HG03342 (cell line): ENCODE measurements around the gene KIAA1671.

Experiments
- ATAC-seq: cut with Tn5 transposase; IDR thresholded peaks from one replicate; pipeline ENCODE4 v1.9.1; 2021; ENCODE audit warnings: mild to moderate bottlenecking, moderate library complexity; ENCODE audit not compliant: unreplicated experiment

The KIAA1671 gene

DNA sequence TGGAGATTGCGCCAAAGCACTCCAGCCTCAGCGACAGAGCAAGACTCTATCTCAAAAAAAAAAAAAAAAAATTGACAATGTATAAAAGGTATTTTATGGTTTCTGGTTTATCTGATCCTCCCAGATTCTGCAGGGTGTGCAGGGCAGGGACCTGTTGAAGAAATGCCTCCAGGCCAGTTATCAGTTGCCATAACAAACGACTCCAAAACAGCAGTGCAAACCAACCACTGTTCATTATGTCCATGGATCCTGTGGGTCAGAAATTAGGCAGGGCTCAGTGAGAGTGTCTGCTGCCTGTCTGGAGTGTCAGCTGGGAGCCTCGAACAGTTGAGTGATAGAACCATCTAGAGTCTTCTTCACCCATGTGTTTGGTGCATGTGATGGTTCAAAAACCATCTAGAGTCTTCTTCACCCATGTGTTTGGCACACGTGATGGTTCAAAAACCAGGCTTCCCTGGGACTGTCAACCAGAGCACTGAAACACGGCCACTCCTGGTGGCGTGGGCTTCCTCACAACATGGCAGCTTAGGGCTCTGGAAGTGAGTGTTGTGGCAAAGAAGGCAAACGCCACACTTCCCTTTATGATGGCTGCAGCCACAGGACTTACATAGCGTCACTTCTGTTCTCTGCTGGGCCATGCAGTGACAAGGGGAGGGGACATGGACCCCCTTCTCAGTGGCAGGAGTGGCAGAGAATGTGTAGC, 132.0 kb downstream of the KIAA1671 start:
- ATAC-seq: no peak

DNA sequence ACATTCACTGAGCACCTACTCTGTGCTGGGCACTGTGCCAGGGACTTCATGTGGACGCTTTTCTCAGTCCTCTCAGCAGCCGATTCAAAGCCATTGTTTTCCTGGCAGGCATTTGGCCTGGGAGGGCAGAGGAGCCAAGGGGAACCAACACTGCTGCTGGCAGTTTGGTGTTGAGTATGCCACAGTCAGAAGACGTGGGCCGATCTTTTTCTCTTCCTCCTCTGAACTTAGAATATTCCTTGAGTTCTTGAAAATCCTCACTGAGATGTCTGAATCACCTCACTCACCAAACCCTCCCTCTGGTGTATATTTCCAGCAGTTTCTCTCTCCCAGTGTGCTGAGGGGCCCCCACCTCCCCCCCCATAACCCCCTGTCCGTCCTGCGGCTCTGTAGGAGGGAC, 132.6 kb downstream of the KIAA1671 start:
- no peak for ATAC-seq

DNA sequence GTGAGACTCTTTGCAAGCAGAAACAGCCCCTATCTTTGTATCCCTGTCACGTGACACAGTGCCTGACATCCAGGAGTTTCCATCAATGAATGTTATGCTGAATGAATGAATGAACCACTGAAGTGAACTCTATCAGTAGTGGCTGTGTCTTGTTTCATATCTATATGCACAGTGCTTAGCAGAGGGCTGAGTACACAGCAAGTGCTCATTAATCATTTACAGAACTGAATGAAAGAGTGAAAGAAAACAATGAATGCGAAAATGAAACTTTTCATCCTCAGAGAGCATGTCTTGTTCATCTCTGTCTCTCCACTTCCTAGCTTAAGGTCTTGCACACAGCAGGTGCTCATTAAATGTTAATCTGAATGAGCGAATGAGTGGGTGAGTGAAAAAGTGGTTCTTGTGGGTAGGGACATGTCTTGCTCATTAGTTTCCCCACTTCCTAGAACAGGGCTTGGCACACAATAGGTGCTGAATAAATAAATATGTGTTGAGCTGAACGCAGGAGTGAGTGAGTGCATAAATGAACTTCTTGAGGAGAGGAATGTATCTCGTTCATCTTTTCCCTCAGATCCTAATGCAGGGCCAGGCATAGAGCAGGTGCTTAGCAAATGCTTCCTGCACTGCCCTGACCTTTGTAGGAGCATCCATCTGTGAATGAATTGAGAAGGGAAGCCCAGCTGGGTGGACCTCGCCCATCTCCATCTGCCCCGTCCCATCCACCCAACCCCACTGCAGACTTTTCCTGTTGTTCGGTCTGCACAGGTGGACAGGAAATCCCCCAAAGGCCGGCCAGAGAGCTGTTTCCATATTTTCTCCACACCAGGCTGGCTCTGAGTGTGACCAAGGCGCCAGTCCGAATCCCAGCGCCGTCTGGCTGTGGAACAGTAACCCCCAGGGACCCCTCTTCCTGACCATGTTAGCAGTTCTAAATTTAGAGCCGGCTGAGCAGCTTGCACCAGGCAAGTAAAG, 133.7 kb downstream of the KIAA1671 start:
- peak; percentile 77 for ATAC-seq

DNA sequence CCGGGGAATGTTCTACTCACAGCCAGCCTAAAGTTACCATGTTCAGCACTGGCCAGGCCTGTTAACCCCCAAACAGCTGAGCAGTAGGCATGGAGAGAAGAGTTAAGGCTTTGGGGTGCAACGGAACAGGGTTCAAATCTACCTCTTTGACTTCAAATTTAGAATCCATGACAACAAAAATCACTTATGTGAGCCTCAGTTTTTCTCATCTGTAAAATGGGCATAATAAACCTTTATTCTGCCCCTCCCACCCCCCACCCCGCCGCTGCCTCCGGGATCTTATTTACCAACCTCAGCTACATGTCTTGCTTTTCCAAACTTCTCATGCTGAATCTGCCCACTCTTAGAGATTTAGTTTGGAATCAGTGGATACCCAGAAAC, 134.4 kb downstream of the KIAA1671 start:
- no peak for ATAC-seq

DNA sequence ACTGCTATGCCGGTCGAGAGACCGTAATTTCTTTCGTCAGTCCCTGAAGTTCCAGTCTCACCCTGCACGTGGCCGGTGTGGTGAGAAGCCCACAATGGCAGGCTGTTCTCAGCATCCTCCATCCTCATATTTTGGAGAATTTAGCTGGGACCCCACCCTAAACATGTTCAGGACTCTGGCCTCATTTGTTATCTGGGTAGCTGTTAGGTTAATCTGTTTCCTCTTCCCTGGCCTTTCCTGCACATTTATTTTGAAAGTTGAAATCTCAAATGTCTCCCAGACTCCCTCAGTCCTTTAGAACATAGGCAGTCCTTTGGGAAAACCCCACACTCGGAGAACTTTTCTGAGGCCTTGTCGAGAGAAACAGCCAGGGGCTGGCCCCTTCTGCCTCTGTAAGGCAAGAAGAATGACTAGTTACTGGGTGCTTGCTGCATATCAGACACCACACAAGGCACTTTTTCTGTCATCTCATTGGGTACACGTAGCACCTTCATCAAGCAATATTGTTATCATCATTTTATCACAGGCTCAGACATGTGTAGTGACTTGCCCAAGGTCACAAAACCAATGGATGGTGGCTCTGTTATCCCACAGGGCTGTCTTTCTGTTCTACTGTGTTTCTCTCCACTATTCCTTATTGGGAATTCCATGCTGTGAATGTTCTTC, 137.8 kb downstream of the KIAA1671 start:
- ATAC-seq: no peak

DNA sequence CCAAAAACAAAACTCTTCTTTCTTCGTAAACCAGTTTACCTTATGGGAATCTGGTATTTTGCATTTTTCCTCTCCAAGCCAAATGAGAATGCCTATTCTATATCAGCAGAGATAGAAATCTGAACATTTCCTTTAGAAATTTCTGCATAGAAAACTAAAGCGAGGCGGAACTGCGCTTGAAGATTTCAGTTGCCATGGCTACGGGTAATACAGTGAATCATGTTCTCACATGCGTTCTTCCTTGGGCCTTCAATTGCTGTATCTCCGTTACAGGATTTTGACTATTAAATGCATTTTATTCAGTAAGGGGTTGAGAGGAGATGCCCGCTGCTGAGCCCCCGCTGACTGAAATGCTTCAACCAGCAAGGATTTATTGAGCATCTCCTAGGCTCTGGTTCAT, 138.9 kb downstream of the KIAA1671 start:
- ATAC-seq: no peak

DNA sequence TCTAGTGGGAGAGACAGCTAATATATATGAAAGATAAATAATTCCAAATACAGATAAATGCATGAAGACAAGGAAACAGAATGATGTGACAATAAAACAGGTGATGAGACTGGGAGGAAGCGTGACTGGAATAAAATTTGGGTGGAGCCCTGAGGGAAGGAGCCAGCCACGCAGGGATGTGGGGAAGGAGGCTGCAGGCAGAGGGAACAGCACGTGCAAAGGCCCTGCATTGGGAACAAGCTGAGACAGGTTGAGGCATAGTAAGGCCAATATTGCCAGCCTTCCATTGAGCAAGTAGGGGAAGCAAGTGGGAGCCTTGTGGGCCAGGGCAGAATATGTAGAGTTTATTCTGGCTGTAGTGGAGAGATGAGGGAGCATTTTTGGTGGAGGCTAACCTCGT, 139.6 kb downstream of the KIAA1671 start:
- ATAC-seq: no peak

DNA sequence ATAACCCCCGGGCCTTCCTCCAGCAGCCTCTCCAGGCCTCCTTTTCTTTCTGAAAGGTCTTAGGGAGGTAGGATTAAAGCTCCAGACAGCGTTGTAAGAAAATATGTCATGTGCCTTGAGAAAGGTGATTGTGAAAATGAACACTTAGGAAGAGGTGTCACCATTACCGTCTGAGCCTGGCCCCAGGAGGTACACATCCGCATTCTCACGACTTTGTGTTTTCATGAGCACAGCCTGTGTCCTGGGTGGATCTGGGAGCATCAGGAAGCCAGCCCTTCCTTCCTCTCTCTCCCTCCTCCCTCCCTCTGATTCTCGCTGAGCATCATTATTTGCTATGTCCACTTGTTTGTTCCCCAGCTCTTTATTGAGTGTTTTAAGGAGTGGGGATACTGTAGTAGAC, 142.1 kb downstream of the KIAA1671 start:
- ATAC-seq: no peak

DNA sequence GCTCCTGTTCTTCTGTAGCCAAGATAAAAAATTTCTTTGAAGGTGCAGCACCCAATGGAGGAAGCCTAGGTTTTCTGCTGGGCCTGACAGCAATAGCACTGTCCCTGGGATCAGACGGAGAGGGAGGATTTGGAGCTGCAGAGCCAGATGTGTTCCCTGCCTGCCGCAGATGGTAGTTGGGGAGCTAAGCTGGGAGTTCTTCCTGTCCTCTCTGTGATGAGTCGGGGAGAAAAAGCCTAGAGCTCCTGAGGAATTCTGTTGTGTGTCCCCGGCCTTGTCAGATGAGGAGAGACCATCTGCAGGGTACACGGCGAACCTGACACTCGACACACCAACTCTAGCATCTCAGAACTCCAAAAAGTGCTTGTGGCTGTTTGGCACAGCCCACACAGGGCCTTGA, 143.4 kb downstream of the KIAA1671 start:
- no peak for ATAC-seq

DNA sequence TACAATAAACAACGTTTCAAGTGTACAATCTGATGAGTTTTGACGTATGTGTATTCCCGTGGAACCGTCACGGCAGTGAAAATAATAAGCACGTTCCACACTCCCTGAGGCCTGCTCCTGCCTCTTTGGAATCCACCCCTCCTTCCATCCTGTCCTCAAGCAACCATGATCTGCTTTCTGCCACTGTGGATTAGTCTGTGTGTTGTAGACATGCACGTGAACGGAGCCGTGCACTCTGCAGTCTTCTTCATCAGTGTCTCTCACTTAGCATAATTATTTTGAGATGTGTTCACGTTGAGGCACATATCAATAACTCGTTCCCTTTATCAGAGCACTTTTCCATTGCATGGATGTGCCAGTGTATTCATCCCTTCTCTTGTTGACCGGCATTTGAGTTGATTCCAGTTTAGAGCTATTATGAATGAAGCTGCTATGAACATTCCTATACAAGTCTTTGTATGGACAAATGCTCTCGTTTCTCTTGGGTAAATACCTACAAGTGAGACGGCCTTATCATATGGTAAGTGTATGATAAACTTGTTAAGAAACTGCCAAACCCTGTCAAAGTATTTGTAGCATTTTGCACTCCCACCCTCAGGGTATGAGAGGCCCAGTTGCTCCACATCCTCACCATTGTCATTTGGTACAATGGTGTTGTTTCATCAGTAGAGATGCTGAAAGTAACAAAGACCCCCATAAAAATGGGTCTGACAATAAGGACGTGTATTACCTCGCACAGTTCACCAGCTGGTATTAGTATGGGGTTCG, 144.3 kb downstream of the KIAA1671 start:
- ATAC-seq: no peak

DNA sequence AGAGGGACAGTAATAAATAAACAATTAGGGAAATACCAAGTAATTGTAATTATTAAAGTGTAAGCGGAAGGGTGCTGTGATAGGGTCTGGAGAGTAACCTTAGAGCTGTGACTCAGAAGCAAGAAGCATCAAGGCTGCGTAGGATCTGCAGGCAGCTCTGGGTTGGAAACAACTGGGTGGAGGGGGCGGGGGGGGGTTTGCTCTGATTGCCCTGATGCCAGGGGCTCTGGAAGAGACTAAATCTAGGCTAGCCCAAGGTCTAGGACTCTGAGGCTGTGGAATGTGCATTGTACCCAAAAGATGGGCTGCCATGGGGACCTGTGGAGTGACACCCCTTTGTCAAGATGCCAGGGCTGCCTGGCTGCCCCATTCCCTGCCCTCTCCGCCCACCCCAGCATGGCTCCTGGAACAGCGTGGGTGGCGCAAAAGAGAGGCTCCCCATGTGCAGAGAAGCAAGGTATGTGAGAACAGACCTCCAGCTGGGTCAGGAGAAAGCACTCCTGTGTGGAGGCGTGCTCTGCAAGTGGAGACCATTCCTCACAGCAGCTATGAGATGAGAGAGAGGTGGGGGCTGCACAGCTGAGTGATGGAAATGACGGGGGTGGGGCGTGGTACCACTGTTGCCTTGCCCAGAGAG, 146.0 kb downstream of the KIAA1671 start:
- no peak for ATAC-seq

DNA sequence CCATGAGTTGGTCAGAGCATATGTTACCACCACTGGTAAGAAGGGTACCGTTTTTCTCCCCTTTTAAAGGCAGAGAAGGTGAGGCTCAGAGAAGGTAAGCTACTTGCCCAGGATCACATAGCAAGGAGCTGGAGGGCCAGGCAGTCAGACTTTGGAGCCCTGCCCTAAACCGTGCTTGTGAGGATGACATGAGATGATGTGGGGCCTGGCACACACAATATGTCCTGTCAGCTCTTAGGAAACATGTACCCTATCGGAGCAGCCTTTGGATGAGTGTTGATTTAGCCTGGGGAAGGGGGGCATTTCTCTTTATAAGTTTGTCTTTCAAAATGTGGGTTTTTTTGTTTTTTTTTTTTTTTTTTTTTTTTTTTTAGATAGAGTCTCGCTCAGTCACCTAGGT, 146.7 kb downstream of the KIAA1671 start:
- ATAC-seq: no peak

DNA sequence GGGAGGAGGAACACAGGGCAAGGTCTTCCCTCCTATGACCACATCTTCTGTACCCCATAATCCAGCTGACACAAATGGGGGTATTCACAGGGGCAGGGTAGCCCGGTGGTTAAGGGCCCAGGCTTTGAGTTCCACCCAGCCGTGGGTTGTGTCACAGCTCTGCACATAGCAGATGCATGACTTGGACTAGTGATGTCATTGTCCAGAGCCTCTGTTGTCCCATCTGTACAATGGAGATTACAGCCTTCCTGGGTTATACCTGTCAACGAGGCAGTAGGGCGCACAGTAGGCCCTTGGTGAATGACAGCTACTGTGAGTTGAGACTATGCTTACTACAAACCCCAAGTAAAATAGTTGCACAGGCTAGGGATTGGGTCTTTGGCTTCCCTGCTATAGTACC, 147.9 kb downstream of the KIAA1671 start:
- ATAC-seq: no peak

DNA sequence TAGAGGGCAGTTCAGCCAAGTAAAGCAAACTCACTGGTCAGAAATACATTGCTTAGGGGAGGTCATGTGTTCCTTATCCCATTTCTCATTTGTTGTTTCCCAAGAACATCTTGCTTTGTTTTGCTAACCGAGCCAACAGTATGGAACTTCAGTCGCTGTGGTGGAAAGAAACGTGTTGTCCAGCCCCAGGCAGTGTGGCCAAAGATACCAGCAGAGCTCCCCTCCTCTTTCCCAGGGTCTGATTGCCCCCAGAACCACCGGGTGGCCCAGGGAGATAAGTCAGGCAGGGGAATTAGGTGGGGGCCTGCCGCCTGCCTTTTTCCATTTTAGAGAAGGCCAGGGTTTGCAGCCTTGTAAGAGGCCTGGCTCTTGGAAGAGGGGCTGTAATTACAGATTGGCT, 148.4 kb downstream of the KIAA1671 start:
- ATAC-seq: no peak

DNA sequence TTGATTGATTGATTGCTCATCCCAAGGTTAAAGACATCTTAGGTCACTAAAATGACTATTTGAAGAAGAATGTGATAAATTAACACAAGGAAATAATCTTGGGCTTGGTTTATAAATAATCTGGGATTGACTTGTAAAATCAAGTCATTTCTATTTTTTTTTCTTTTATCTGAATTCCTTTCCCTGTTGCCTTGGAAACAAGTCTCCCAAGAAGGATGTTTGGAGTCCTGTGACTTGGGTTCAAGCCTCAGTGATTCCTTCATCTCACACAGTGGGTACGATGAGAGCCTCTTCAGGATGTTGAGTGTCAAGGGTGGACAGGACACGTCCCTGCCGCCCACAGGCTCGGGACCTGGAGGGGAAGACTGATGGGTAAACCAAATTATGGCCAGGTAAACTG, 149.0 kb downstream of the KIAA1671 start:
- no peak for ATAC-seq

DNA sequence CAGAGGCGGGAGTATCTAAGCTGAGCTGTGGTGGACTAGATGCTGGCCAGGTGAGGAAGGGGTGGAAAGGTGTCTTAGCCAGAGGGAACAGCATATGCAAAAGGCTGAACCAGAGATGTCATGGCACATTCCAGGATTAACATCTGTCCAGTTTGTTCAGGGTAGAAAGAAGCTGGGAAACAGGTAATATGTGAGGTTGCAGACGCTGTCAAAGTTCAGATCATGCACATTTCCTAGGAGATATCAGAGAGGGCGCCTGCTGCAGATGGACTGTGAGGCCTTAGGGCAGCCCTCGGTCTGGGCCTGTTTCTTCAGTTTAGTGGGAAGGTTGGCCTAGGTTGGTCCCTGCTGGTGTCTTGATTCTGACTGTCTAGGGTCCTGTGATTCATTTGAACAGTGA, 149.5 kb downstream of the KIAA1671 start:
- no peak for ATAC-seq

DNA sequence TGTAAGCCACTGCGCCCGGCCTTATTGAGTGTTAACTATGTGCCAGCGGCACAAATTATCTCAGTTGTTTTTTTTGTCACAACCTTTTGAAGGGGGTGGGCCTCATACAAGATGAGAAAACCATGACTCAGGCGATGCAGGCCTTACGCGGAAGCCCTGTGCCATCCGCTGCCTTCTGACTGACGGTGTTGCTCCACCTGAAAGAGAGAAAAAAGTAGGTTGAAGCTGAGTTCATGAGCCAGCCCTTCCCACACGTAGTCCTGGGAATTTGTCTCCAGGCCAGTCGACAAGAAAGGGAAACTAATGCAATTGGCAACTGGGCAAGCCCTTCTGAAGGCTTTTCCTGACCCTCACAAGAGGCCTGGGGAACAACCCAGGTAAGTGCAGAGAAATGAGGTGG, 150.2 kb downstream of the KIAA1671 start:
- ATAC-seq: no peak

DNA sequence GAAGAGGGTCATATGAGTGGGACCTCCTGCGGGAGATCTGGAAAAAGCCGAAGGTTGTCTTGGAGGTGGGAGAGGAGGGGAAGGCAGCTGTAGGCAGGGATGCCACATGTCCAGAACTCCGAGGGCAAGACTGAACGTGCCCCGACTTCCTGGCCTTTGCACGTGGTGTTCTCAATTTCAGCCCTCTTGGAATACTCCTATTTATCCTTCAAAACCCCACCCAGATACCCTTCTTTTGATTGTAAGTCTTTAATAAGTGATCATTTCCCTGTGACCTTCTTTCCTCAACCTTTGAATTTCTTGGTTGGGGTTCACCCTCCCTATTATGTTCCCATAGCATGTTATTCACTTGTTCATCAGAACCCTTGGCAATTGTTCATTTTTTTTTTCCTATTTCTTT, 151.9 kb downstream of the KIAA1671 start:
- no peak for ATAC-seq

DNA sequence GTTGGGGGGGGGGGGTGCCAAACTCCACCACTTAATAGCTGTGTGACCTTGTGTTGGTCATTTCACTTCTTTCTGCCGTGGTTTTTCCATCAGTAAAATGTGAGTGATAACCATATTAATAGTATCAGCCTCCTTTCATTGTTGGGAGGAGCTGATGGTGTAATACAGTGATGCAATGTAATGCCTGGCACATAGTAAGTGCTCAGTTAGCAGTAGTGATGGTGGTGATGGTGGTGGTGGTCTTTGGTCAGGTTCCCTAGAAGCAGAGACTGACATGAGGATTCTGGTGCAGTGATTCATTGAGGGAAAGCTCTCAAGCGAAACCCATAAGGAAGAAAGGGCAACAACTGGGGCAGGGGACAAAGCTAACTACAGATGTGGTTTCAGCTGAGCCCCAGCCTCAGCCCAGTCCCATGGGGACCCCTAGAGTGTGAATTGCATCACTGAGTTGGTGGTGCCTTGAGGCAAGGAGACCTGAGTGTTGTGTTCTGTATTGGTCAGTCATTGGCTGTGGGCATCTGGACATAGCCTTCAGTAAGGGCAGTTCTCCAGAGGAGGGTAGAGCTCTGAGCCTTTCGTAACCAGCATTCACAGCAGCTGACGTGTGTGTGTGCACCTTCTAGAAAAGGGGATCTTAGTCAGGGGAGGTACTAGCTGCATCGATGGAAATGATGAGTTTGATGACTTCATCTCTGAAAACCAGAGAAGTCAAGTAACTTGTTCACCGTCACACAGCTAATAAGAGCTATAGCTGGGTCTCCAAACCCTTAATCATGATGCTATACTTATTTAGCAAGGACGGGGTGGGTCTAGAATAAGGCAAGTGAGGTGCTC, 153.5 kb downstream of the KIAA1671 start:
- ATAC-seq: no peak
